HG03571 (cell line): Measurements from ENCODE around the gene ADAM12.
"Not testable (repeated sequence)": the region's sequence is repeated elsewhere in the genome, so short reads cannot be mapped to it uniquely, and the experiment has no call there.

Source experiments
- ATAC-seq: cut with Tn5 transposase; IDR thresholded peaks from one replicate; pipeline ENCODE4 v1.9.1; 2021; ENCODE audit not compliant: unreplicated experiment

ADAM12 gene

GRCh38 chr10:126264102-126265018, 123.9 kb downstream of the ADAM12 start:
- ATAC-seq = no peak

- ATAC-seq = no peak
These were observed 125.1 kb downstream of the ADAM12 start for GRCh38 chr10:126263006-126263676.

GRCh38 chr10:126262233-126262838, 125.9 kb downstream of the ADAM12 start:
- no peak for ATAC-seq

- ATAC-seq = no peak
These were observed 128.4 kb downstream of the ADAM12 start for GRCh38 chr10:126259760-126260479.

- ATAC-seq = no peak
These were observed 131.4 kb downstream of the ADAM12 start for GRCh38 chr10:126256864-126257263.

- no peak for ATAC-seq
These were observed 133.0 kb downstream of the ADAM12 start for GRCh38 chr10:126255313-126255712.

- ATAC-seq = no peak
These were observed 134.7 kb downstream of the ADAM12 start for GRCh38 chr10:126253611-126253998.

GRCh38 chr10:126252884-126253610, 135.2 kb downstream of the ADAM12 start:
- ATAC-seq = no peak

GRCh38 chr10:126251778-126252407, 136.4 kb downstream of the ADAM12 start:
- ATAC-seq = no peak

- no peak for ATAC-seq
These were observed 137.6 kb downstream of the ADAM12 start for GRCh38 chr10:126250527-126251310.

GRCh38 chr10:126250045-126250444, 138.2 kb downstream of the ADAM12 start:
- ATAC-seq = no peak

GRCh38 chr10:126247446-126247975, 140.8 kb downstream of the ADAM12 start:
- ATAC-seq = no peak

GRCh38 chr10:126246396-126246795, 141.9 kb downstream of the ADAM12 start:
- not testable (repeated sequence) for ATAC-seq

GRCh38 chr10:126245501-126245900, 142.8 kb downstream of the ADAM12 start:
- ATAC-seq = no peak

GRCh38 chr10:126243971-126244370, 144.3 kb downstream of the ADAM12 start:
- no peak for ATAC-seq

- no peak for ATAC-seq
These were observed 145.0 kb downstream of the ADAM12 start for GRCh38 chr10:126243306-126243705.

- ATAC-seq = no peak
These were observed 145.6 kb downstream of the ADAM12 start for GRCh38 chr10:126242397-126243260.

GRCh38 chr10:126240483-126240882, 147.8 kb downstream of the ADAM12 start:
- no peak for ATAC-seq
